ENCODE results near the gene RPN2.

- no peak for TF ChIP-seq CTCF (IDR thresholded peaks at IDR 0.05; ENCODE audit: extremely low read depth in 1 of 2, insufficient read depth in 1 of 2, low read depth in 1 of 2, low read length in 2 of 2)
- TF ChIP-seq MAX (IDR thresholded peaks at IDR 0.05; ENCODE audit: insufficient read depth, insufficient read length) = no peak
- no peak for TF ChIP-seq POLR2AphosphoS5 (IDR thresholded peaks at IDR 0.05; ENCODE audit: insufficient read depth, low read depth, low read length)
- TF ChIP-seq POLR2A (IDR thresholded peaks at IDR 0.05; ENCODE audit: low read depth, low read length) = no peak
These were observed 57.3 kb downstream of the RPN2 start for GRCh38 chr20:37236462-37236861.
